Neural cell (in vitro differentiated cells): ENCODE measurements around the gene FLRT2. TPM values are rescaled to one million over a fixed set of nuclear protein-coding genes. Genes with fewer than 3 reads are reported as not detected.

Source experiments
- H2AFZ ChIP-seq: fragments of 200-600, 300-800 bp; sonication (generic), shearing (Covaris generic); 2 replicates; pipeline ENCODE4 v1.6.0; 2014; ENCODE audit warnings: low read depth, mild to moderate bottlenecking, antibody characterized with exemption, low read length, moderate library complexity
- H3F3A ChIP-seq: fragments of 200-600 bp; shearing (Covaris generic); 2 replicates; pipeline ENCODE4 v1.6.1; 2016; ENCODE audit warnings: mild to moderate bottlenecking, moderate library complexity, mixed read lengths, antibody characterized with exemption, low read length; ENCODE audit not compliant: insufficient read depth, poor library complexity, severe bottlenecking
- H3K27ac ChIP-seq: fragments of 200-600, 300-800 bp; sonication (generic), shearing (Covaris generic); 2 replicates; pipeline ENCODE4 v1.5.1; 2014; ENCODE audit warnings: mild to moderate bottlenecking, low read length, moderate library complexity
- H3K27me3 ChIP-seq: fragments of 300-800, 200-600 bp; sonication (generic), shearing (Covaris generic); 2 replicates; pipeline ENCODE4 v1.6.0; 2014; ENCODE audit warnings: mild to moderate bottlenecking, low read depth, low read length, moderate library complexity; ENCODE audit not compliant: insufficient read depth
- H3K36me3 ChIP-seq: fragments of 300-800, 200-600 bp; sonication (generic), shearing (Covaris generic); 2 replicates; pipeline ENCODE4 v1.5.1; 2014; ENCODE audit warnings: mild to moderate bottlenecking, antibody characterized with exemption, low read length, moderate library complexity; ENCODE audit not compliant: insufficient read depth
- H3K4me2 ChIP-seq: fragments of 300-800, 200-600 bp; sonication (generic), shearing (Covaris generic); 2 replicates; pipeline ENCODE4 v1.6.0; 2014; ENCODE audit warnings: mild to moderate bottlenecking, low read length
- H3K4me3 ChIP-seq: fragments of 300-800, 200-600 bp; sonication (generic), shearing (Covaris generic); 2 replicates; pipeline ENCODE4 v1.5.1; 2014; ENCODE audit warnings: mild to moderate bottlenecking, low read length, moderate library complexity
- H3K79me2 ChIP-seq: fragments of 200-600 bp; shearing (Covaris generic); replicated peaks from 2 replicates; pipeline ENCODE4 v1.6.0; 2014; ENCODE audit warnings: mild to moderate bottlenecking, low read length, moderate library complexity; ENCODE audit not compliant: insufficient read depth
- H3K9ac ChIP-seq: fragments of 300-800, 200-600 bp; sonication (generic), shearing (Covaris generic); 2 replicates; pipeline ENCODE4 v1.6.1; 2016; ENCODE audit warnings: mild to moderate bottlenecking, low read length, mixed read lengths
- H3K9me2 ChIP-seq: fragments of 200-600 bp; shearing (Covaris generic); 2 replicates; pipeline ENCODE4 v1.6.1; 2016; ENCODE audit warnings: mild to moderate bottlenecking, low read length, mixed read lengths; ENCODE audit not compliant: insufficient read depth
- H3K9me3 ChIP-seq: fragments of 200-600, 300-800 bp; sonication (generic), shearing (Covaris generic); 2 replicates; pipeline ENCODE4 v1.6.1; 2016; ENCODE audit warnings: mild to moderate bottlenecking, mixed run types, low read length, moderate library complexity, mixed read lengths
- H4K20me1 ChIP-seq: fragments of 200-600 bp; shearing (Covaris generic); 2 replicates; pipeline ENCODE4 v1.6.1; 2016; ENCODE audit warnings: mild to moderate bottlenecking, mixed run types; ENCODE audit not compliant: insufficient read depth
- CTCF ChIP-seq: fragments of 450-650 bp; IDR thresholded peaks from 2 replicates; pipeline ENCODE4 v1.5.1; 2014; ENCODE audit warnings: antibody characterized with exemption, mild to moderate bottlenecking, moderate library complexity; ENCODE audit not compliant: poor library complexity, severe bottlenecking
- EP300 ChIP-seq: fragments of 450-650 bp; conservative IDR thresholded peaks from 2 replicates; pipeline ENCODE4 v1.6.1; 2014; ENCODE audit warnings: antibody characterized with exemption, mild to moderate bottlenecking, moderate library complexity; ENCODE audit not compliant: poor library complexity, severe bottlenecking
- EZH2 ChIP-seq: fragments of 200-600, 300-800 bp; shearing (Covaris generic), sonication (generic); IDR thresholded peaks from 2 replicates; pipeline ENCODE4 v1.6.1; 2014; ENCODE audit warnings: antibody characterized with exemption, low read length, borderline replicate concordance, mild to moderate bottlenecking; ENCODE audit not compliant: insufficient read depth, poor library complexity, severe bottlenecking
- POLR2AphosphoS5 ChIP-seq: IDR thresholded peaks from 2 replicates; pipeline ENCODE4 v1.6.1; 2012
- REST ChIP-seq: IDR thresholded peaks from 2 replicates; pipeline ENCODE4 v1.6.1; 2012; ENCODE audit warnings: borderline replicate concordance
- SMC3 ChIP-seq: fragments of 450-650 bp; conservative IDR thresholded peaks from 2 replicates; pipeline ENCODE4 v1.6.1; 2014; ENCODE audit warnings: antibody characterized with exemption, mild to moderate bottlenecking, moderate library complexity; ENCODE audit not compliant: poor library complexity
- TAF1 ChIP-seq: IDR thresholded peaks from 2 replicates; pipeline ENCODE4 v1.6.1; 2012; ENCODE audit warnings: low read depth
- polyA plus RNA-seq: library from polyadenylated mRNA; depleted of rRNA; stranded (reverse); fragments of >200 nt; gene quantifications from 2 replicates; pipeline ENCODE4 v1.2.3, GENCODE V29; 2014

Gene FLRT2
- polyA plus RNA-seq, 1 donor from 2014 or later = 5.1 TPM

- Histone ChIP-seq H3K36me3 (no peaks in the 10 kb centered on the region), H3K4me2 (no peak overlapping the region), H3K27ac (no peak overlapping the region), H3K79me2 (no peaks in the 10 kb centered on the region), H3K9me3 (no peaks in the 10 kb centered on the region), H3F3A (no peaks in the 10 kb centered on the region), H3K4me3 (no peak overlapping the region), H3K27me3 (no peaks in the 10 kb centered on the region), H3K9ac (no peak overlapping the region), H2AFZ (no peak overlapping the region), H3K9me2 (no peaks in the 10 kb centered on the region), H4K20me1 (no peaks in the 10 kb centered on the region)
- TF ChIP-seq REST = no peak
- TF ChIP-seq SMC3 = no peak
- TF ChIP-seq CTCF = no peak
- no peak for TF ChIP-seq TAF1
Observed at GRCh38 chr14:85663667-85664066, 133.7 kb downstream of the FLRT2 start.

GRCh38 chr14:85675957-85676356 is 146.0 kb downstream of the FLRT2 start:
- H3K27me3 ChIP-seq = no peaks in the 10 kb centered on the region
- H3K4me3 ChIP-seq = no peak overlapping the region
- H3K9ac ChIP-seq = no peak overlapping the region
- no peaks in the 10 kb centered on the region for H3K79me2 ChIP-seq
- no peaks in the 10 kb centered on the region for H3K9me2 ChIP-seq
- H3K27ac ChIP-seq = no peak overlapping the region
- no peak overlapping the region for H3K4me2 ChIP-seq
- no peak overlapping the region for H2AFZ ChIP-seq
- TF ChIP-seq TAF1 (no peak), REST (no peak)
- H3K9me3 ChIP-seq = no peaks in the 10 kb centered on the region
- no peaks in the 10 kb centered on the region for H3F3A ChIP-seq
- H3K36me3 ChIP-seq = no peaks in the 10 kb centered on the region
- no peaks in the 10 kb centered on the region for H4K20me1 ChIP-seq

- no peak overlapping the region for H2AFZ ChIP-seq
- no peaks in the 10 kb centered on the region for H3K36me3 ChIP-seq
- no peaks in the 10 kb centered on the region for H3K9me2 ChIP-seq
- H3K4me2 ChIP-seq = no peak overlapping the region
- H3K9ac ChIP-seq = no peak overlapping the region
- H4K20me1 ChIP-seq = no peaks in the 10 kb centered on the region
- H3K79me2 ChIP-seq = no peaks in the 10 kb centered on the region
- H3K4me3 ChIP-seq = no peak overlapping the region
- H3K27ac ChIP-seq = no peak overlapping the region
- no peaks in the 10 kb centered on the region for H3F3A ChIP-seq
- H3K9me3 ChIP-seq = no peaks in the 10 kb centered on the region
- TF ChIP-seq POLR2AphosphoS5 (no peak), EP300 (no peak), EZH2 (no peak)
- no peaks in the 10 kb centered on the region for H3K27me3 ChIP-seq
Observed at GRCh38 chr14:85686908-85687307, 157.0 kb downstream of the FLRT2 start.
